NCI-H2081 treated with DMSO at 0.1 percent for 48 hours (cell line): ENCODE data around the gene RHPN2.
"Not testable (repeated sequence)": the region's sequence is repeated elsewhere in the genome, so short reads cannot be mapped to it uniquely, and the experiment has no call there.

Experiments used
- DNase-seq: peaks from one replicate; lab custom pipeline; 2025; lab: John Stamatoyannopoulos, UW

The RHPN2 gene

DNA sequence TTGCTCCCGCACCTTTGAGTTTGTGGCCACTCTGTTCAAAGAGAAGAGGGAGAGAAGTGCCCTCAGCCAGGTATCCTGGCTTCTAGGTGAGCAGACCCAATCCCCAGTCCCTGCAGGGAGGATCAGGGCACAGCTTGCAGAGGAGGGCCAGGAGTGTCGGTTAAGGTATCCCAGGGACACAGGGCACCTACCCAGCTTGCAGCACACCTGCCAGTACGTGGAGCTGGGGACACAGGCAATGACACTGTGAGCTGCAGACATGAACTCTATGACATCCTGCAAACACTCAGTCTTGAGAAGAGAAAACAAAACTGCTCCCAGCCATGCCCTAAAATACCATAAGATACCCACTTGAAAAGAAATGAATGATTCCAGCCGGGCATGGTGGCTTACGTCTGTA, 38.1 kb downstream of the RHPN2 start:
- DNase-seq = not testable (repeated sequence)

DNA sequence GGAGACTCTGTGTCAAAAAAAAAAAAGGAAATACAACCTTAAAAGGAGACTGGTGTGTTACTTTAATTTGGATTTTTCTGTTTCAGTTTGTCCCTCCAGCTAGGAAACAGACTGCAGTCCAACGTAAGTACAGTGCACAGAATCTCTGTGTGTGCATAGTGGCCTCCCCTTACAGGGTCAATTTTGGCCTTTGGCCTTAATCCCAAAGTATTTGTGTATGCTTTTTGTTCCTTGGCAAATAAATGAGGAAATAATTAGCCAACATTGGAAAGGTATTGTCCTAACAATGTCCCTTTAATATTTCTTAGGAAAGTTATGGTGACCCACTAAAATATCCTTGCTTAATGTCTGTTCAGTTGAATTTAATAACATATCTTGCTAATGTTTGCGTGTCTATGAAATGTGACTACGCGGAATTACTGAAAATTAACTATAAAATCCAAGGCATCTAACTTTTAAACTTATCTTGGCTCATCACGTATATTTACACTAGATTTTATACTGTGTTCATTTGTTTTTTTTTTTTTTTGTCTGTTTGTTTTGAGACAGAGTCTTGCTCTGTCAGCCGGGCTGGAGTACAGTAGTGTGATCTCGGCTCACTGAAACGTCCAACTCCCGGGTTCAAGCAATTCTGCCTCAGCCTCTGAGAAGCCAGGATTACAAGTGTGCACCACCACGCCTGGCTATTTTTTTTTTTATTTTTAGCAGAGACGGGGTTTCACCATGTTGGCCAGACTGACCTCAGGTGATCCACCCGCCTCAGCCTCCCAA, 39.0 kb downstream of the RHPN2 start:
- DNase-seq = not testable (repeated sequence)

DNA sequence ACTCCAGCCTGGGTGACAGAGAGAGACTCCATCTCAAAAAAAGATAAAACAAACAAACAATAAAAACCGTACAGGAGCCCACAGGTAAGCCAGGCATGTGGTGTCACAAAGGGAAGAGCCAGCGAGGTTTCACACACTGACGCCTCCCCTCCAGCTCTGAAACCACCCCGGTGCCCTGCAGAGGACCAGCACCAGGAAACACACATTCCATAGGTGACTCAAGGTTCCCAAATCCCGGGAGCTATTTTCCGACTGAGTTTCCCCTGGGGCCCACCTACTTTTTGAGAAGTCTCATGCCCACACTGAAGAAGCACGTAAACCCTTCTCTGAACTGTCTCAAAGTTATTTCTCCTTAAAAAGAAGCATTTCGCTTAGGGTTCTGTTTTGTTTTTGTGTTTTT, 40.3 kb downstream of the RHPN2 start:
- no peak for DNase-seq

DNA sequence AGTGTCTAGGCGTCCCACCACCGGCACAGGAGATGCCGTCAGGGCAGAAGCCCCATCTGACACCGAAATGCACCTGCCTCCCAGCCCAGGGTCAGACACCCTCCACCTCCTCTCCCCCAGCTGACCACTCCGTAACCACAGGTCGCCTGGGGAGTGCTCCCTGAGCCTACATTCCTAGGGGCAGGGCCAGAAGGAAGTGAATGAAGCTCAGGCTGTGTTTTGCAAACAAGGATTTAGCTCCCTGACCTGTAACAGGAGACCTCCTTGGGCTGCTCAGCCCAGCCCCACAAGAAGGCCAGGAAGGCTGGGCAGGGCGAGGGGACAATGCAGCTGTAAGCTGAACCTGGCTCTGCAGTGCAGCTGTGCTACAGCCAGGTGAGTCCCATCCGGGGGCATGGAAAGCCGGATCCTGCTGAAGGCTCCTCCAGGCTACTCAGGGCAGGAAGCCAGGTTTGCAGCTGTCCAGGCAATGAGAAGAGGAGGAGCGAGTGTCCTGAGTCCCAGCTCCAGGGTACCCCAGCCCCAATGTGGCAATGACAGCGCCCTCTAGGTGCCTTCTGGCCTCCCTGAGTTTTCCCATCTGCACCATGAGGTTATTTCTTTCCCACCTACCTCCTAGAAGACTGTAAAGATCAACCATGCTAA, 42.1 kb downstream of the RHPN2 start:
- no peak for DNase-seq

DNA sequence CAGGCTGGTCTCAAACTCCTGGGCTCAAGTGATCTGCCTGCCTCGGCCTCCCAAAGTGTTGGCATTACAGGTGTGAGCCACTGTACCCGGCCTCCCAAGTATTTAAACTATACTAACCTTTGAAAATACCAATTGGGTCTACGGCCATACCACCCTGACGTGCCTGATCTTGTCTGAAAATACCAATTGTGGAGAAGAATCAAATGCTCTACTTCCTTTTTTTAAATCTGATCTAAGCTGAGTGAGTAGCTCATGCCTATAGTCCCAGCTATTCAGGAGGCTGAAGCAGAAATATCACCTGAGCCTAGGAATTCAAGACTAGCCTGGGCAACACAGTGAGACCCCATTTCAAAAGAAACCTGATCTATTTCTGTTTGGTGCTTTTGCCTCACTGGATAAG, 53.8 kb downstream of the RHPN2 start:
- not testable (repeated sequence) for DNase-seq

DNA sequence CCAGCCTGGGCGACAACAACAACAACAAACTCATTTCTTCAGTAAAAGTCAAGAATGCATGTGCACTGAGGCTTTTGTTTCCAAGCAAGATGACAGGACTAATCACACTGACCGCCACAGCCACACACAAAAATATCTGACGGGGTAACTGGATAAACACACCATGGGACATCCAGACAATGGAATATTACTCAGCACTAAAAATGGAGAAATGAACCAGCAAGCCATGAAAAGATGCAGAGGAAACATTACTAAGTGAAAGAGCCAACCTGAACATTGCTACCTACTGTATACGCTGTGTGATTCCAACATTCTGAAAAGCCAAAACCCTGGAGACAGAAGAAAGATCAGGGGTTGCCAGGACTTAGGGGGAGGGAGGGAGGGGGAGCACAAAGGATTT, 56.0 kb downstream of the RHPN2 start:
- no peak for DNase-seq

DNA sequence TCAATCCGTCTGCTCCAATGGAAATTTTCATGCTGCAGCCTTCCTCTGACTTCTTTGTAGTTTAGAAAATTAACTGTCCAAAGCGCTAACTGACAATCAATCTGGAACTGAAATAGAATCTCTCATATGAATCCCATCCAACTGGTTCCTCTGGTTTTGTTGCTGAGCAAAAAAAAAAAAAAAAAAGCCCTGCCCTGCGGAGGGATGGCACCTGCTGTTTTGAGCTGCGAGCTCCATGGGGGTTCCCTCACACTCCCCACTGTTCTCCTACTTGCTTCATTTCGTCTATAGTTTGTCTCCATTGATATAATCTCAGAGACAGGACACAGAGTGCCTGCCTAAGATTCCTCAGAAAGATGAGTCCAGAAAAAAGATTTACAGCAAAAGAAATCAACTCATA, 59.2 kb downstream of the RHPN2 start:
- no peak for DNase-seq

DNA sequence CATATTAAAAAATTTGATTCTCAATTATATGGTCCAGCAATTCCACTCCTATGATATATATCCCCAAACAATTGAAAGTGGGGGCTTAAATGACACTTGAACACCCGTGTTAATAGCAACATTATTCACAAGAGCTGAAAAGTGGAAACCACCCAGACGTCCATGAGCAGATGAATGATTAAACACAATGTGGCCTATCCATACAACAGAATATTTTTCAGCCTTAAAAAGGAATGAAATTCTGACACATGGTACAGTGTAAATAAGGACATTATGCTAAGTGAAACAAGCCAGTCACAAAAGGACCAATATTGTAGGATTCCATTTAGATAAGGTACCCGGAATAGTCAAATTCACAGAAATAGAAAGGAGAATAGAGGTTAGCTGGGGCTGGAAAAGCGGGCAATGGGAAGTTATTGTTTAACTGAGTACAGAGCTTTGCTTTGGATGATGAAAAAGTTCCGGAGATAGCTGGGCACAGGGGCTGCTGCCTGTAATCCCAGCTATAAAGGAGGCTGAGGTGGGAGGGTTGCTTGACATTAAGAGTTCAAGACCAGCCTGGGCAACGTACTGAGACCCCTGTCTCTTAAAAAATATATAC, 61.2 kb downstream of the RHPN2 start:
- DNase-seq = not testable (repeated sequence)

DNA sequence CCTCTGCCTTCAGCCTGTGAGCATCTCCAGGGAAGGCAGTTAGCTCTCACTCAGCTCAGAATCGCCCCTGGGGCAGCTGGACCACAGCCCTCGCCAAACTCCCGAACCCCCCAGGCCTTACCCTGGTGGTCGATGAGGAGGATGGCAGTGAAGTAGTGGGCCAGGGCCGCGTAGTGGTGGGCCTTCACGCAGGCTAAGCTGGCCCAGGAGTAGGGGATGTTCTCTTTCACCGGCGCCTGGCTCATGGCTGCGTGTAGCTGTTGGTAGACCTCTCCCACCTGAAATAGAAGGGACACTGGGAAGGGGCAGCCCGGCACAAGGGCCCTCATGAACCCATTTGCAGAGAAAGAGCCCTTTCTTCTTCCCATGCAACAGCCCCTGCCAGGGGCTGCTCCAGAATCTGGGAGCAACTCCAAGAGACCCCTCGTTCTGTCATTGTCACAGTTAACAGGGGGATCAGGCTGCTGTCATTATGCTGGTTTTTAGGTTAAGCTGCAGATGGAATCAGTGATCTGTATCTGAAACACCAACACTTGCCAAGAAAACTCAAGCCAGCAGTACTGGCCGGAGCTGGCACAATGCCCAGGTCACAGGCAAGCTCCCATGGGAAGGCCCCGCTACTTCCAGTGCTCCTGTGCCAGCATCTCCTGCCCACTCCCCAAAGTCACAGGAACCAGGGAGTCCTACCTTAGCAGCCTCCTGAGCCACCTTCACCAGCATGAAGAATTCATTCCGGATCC, 62.4 kb downstream of the RHPN2 start:
- DNase-seq = not testable (repeated sequence)

DNA sequence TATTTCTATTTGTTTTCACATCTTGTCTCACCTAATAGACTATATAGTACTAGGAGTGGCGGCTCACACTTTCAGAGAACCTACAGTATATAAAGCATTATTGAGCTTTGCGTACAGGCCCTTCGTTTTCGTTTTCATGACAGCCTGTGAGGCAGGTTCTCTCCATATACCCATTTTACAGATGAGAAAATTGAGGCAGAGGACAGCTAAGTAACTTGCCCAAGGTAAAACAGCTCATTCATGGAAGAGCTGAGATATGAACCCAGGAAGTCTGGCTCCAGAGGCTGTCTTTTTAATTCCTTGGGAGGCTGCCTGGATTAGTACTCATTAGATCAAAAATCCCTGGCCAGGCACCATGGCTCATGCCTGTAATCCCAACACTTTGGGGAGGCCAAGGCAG, 63.8 kb downstream of the RHPN2 start:
- no peak for DNase-seq

DNA sequence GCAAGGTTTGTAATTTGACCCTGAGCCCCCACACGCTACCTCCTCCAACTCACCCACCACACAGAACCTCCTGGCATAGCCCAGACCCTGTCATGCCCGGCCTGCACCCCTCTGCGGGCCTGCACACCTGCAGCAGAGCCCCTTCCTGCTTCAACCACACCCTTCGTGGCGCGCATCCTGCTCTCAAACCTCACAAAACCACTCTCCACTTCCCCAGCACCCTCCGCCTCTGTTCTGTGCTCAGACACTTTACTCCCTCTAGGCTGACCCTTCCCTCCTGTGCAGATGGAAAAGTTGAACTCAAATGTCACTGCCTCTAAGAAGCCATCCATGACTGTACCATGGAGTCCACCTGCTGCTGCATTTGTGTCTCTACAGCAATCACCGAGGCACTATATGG, 64.2 kb downstream of the RHPN2 start:
- no peak for DNase-seq

DNA sequence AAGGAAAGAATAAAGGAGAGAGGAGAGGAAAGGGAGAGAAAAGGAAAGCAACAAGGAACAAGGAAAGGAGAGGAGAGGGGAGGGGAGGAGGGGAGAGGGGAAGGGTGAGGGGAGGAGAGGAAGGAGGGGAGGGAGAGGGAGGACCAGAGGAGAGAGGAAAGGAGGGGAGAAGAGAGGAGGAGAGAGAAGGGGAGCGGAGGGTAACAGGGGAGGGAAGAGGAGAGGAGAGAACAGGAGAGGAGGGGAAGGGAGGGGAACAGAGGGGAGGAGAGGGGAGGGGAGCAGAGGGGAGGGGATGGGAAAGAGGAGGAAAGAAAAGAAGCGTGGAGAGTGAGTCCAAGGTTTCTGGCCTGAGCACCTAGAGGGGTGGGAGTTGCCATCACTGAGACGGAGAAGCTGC, 66.0 kb downstream of the RHPN2 start:
- DNase-seq = no peak

DNA sequence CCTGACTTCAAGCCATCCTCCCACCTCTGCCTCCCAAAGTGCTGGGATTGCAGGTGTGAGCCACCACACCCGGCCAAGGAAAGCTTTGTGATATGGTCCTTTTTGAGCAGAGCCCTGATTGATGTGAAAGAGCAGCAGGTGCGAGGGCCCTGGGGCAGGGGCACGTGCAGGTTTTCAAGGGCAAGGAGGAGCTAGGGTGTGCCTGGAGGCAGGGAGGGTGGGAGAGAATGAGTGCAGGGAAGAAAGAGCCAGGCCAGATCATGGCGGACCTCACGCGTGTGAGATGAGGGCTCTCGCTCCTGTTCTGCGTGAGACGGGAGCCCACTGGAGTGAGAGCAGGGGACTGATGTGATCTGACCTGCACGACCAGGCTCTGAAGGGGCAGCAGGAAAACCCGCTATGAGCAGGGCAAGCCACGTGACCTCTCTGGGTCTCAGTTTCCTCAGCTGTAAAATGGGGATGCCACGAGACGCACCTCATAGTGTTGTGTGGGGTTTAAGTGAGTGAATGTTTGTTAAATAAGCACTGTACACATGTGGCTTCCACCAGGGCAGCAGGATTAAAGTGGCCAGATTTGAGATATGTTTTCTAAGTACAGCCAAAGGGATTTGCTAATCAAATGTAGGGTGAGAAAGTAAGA, 66.9 kb downstream of the RHPN2 start:
- DNase-seq = no peak

DNA sequence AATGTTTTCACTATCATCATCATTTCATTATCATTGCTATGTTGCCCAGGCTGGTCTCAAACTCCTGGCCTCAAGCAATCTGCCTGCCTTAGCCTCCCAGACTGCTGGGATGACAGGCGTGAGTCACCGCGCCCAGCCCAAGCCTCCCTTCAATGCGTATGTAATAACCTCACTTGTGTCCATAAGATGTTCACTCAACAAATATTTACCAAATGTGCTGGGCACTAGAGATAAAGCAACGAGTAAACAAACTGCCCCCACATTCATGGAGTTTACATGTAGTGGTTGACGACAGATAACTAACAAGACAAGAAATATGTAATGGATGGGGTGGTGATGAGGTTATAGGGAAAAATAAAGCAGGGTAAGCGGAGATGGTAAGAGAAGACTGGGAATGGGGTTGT, 67.6 kb downstream of the RHPN2 start:
- DNase-seq = not testable (repeated sequence)

DNA sequence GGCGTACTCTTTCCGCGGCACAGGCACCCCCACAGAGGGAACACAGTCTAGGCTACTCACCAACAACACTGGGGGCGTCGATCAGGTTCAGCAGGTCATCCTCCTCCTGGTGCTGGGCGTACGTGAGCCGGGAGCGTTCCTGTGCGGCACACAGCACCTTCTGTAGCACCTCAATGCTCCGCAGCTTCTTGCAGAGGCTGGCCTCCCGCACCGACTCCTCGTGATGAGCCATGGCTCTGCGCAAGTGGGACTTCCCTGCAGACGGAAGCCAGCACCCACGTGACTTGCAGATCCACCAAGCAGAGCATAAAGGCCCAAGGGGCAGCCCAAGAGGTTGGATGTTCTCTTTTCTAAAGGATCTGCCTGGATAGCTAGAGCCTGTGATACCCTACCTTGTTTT, 68.7 kb downstream of the RHPN2 start:
- DNase-seq = not testable (repeated sequence)

DNA sequence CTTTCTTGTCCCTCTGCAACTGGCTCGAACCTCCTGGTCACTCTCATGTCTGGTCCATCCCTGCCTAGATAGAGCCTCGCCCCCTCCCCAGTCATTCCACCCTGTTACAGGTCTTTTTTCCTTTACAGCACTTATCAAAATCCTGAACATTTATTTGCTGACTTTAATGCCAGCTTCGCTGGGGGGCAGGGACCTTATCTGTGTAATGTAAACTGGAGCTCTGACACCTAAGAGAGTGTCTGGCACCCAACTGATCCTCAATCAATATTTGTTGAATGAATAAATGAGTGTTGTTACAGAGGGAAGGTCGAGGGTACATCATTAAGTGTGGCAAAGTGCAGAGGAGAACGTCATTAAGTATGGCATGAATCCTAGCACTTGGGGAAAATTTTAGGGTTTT, 76.0 kb downstream of the RHPN2 start:
- no peak for DNase-seq

DNA sequence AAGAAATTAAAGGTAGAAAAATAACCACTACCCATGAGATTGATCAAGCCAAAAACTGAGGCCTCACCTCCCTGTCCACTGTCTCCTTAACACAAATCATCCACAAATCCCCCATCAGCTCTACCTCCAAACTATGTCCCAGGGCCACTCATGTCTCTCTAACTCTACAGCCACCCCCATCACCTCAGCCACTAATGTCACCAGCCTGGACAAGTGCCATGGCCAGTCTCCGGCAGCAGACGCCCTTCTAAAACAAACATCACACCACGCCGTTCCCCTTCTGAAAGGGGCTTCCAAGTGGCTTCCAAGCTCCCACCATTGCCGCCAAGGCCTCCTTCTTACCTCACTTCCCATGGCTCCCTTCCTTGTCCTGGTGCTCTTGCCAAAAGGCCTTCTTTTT, 76.4 kb downstream of the RHPN2 start:
- DNase-seq = not testable (repeated sequence)

DNA sequence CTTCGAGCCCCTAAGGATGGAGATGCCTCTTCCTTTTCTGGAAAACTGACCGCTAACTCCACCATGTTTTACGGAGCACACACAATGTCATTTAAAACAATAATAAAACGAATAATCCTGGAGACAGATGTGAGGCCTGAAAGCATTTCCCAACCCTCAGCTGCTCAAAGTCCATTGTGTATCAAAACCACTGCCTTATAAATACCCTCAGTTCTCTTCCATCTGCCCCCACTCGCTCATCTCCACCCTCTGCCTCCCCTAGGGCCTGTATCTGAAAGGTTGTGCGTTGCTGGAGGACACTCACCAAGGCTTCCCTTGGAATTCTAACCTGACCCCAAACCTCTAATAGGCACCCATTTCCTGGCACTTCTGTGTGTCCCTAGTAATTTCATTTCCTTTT, 82.2 kb downstream of the RHPN2 start:
- DNase-seq = not testable (repeated sequence)

DNA sequence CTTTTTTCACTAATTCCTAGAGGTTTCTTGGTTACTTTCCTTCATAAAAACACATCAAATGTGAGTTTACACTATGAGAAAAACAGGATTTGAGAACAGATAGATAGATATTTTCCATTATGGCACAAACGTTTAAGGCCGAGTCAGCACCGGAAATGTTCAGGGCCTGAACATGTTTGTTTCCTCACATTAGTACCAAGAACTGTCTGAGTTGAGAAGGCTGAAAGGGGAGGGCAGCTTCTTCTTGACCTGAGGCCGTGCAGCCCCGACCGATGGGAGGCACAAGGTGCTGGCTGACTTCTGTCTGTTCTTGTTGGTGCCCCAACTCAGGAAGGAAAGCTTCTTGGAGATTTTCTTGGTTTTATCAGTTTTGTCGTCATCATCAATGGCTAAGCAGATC, 84.9 kb downstream of the RHPN2 start:
- not testable (repeated sequence) for DNase-seq

DNA sequence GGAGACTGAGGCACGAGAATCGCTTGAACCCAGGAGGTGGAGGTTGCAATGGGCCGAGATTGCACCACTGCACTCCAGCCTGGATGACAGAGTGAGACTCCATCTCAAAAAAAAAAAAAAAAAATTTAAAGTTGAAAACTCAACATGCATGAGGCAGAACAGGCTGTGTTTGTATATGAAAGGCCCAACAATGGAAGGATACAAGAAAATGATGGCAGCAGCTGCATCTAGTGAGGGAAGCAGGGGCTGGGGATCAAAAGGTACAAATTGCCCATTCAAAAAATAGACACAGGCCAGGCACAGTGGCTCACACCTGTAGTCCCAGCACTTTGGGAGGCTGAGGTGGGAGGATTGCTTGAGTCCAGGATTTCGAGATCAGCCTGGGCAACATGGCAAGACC, 86.9 kb downstream of the RHPN2 start:
- DNase-seq = not testable (repeated sequence)

DNA sequence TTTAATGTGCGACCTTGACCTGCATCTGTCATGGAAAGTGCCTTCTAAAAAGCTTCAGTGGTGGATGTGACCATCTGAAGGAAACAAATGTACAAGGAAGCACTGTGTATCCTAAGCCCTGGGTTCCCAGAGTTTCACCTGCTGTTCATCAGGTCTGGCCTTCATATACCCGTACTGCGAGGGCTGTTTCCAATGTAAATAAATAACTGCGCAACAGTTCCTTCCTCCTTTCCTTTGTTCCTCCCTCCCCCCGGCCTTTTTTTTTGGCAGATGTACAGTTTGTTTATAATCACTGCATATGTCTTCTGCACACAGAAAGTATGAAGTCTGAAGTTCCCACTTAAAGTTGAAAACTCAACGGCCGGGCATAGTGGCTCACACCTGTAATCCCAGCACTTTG, 87.4 kb downstream of the RHPN2 start:
- no peak for DNase-seq

DNA sequence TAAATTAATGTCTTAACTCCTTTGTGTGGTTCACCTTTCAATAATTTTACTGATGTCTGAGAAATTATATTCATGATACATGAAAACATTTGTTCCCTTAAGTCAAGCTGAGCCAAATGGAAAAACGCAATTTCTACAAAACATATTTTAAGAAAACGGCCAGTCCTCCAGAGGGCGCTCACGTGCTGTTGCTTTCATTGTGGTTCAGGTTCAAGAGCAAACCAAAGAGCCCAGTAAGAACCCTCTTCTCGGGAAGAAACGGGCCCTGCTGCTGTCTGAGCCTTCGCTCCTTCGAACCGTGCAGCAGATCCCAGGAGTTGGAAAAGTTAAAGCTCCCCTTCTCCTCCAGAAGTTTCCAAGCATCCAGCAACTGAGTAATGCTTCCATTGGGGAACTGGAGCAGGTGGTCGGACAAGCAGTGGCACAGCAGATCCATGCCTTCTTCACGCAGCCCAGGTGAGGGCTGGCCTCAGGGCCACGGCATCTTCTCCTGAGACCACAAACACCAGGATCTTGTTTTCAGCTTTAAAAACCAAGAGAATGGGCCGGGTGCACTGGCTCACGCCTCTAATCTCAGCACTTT, 88.4 kb downstream of the RHPN2 start:
- no peak for DNase-seq
